Spleen (tissue), 7 donors: ENCODE measurements around the gene ANKFN1.

Source experiments
- POLR2AphosphoS5 ChIP-seq, 3 donors: sonication (generic); formaldehyde crosslinking; IDR thresholded peaks; one replicate each; pipeline ENCODE4 v1.5.1; 2017; ENCODE audit warnings: antibody characterized with exemption in 3 of 3
- TF ChIP-seq, protein P1 (sequence below), 11 experiments: fragments of 200-600 bp in 7 of 11; fragments of 450-650 bp in 4 of 11; sonication (generic) in 4 of 11; IDR thresholded peaks in 8 of 11; conservative IDR thresholded peaks in 3 of 11; 1 replicate in 7 of 11; 2 replicates in 4 of 11; pipeline versions ENCODE4 v1.4.0 to v1.8.0; 2016 to 2021; ENCODE audit warnings: antibody characterized with exemption in 11 of 11, inconsistent platforms in 4 of 11, mild to moderate bottlenecking in 1 of 11
- donor health status: DM: no; HTN: no; CAD: no; lungs with moderate emphysema.
- donor health status: DM: no; HTN: no; CAD: no.
- donor health status: DM: no; HTN: no; CAD: no.

DNA sequence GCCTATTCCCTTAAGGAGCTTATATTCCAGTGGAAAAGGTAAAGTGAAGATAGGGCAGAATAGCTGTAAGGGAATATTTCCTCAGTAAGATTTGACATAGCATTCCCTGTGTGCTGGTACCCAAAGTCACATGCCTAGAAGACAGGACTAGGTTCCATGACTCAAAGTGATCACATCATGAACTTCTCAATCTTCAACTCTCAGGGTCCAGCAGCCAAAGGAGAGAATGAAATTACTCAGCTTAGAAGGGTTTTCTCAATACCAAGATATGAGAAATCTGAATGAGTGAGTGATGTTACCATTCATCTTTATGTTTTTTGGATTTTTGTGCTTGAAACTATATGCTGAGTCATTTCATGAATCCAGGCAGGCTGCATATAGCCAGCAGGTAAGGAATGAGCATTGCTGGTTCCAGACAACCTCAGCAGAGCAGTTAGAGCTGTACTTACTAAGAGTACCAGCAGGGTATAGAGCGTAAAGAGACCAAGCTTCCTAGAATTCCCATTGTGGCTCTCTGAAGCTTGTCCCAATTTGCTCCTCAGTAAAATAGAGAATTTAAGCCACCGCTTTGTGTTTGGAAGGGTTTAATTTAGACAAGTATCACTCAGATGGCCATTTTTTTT, 91.1 kb downstream of the ANKFN1 start:
- TF ChIP-seq, protein P1, sequence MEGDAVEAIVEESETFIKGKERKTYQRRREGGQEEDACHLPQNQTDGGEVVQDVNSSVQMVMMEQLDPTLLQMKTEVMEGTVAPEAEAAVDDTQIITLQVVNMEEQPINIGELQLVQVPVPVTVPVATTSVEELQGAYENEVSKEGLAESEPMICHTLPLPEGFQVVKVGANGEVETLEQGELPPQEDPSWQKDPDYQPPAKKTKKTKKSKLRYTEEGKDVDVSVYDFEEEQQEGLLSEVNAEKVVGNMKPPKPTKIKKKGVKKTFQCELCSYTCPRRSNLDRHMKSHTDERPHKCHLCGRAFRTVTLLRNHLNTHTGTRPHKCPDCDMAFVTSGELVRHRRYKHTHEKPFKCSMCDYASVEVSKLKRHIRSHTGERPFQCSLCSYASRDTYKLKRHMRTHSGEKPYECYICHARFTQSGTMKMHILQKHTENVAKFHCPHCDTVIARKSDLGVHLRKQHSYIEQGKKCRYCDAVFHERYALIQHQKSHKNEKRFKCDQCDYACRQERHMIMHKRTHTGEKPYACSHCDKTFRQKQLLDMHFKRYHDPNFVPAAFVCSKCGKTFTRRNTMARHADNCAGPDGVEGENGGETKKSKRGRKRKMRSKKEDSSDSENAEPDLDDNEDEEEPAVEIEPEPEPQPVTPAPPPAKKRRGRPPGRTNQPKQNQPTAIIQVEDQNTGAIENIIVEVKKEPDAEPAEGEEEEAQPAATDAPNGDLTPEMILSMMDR (IDR thresholded peaks at IDR 0.05 in 8 of 11, conservative IDR thresholded peaks at IDR 0.05 in 3 of 11): no peak
- TF ChIP-seq POLR2AphosphoS5 (IDR thresholded peaks at IDR 0.05): no peak
